ENCODE measurements around the gene UBAP1L.

DNA sequence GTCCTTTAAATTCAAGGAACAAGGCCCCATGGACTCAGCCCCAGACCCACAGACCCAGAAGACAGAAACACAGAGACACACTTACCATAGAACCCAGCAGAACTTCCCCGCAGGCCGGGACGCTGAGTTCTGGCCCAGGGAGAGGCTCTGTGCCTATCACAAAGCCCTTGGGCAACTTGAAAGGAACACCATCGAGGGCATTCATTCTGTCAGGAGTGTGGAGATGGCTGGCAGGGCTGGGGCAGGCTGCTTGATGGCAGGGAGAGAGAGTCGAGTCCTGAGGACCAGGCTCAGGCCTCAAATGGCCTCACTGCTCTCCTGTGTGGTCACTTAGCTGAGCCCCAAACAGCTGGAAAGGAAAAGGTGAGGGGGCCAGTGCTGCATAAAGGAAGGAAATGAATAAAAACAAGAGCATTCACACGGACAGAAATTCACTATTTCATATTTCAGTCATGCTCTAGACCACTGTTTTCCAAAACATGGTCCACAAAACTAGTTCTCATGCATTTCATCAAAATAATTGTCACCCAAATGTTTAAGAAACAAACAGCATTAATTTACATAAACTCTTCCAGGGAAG, 8.9 kb downstream of the UBAP1L start:
- TF ChIP-seq, protein P1, sequence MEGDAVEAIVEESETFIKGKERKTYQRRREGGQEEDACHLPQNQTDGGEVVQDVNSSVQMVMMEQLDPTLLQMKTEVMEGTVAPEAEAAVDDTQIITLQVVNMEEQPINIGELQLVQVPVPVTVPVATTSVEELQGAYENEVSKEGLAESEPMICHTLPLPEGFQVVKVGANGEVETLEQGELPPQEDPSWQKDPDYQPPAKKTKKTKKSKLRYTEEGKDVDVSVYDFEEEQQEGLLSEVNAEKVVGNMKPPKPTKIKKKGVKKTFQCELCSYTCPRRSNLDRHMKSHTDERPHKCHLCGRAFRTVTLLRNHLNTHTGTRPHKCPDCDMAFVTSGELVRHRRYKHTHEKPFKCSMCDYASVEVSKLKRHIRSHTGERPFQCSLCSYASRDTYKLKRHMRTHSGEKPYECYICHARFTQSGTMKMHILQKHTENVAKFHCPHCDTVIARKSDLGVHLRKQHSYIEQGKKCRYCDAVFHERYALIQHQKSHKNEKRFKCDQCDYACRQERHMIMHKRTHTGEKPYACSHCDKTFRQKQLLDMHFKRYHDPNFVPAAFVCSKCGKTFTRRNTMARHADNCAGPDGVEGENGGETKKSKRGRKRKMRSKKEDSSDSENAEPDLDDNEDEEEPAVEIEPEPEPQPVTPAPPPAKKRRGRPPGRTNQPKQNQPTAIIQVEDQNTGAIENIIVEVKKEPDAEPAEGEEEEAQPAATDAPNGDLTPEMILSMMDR (conservative IDR thresholded peaks at IDR 0.05 in 1 of 2, IDR thresholded peaks at IDR 0.05 in 1 of 2; ENCODE audit: extremely low read depth in 1 of 2, insufficient read depth in 1 of 2, low read depth in 1 of 2, low read length in 2 of 2), result no peak
- TF ChIP-seq EZH2 (IDR thresholded peaks at IDR 0.05; ENCODE audit: borderline replicate concordance, low read length), result no peak
